Dedifferentiated amniotic fluid mesenchymal stem cell (primary cell): Measurements from ENCODE around the gene ZDHHC11.
"Not testable (repeated sequence)": the region's sequence is repeated elsewhere in the genome, so short reads cannot be mapped to it uniquely, and the experiment has no call there.

ENCODE experiments used
- DNase-seq: peaks from one replicate; pipeline ENCODE4 v3.0.0-alpha.2; 2016; ENCODE audit errors: extremely low spot score

The ZDHHC11 gene

DNA sequence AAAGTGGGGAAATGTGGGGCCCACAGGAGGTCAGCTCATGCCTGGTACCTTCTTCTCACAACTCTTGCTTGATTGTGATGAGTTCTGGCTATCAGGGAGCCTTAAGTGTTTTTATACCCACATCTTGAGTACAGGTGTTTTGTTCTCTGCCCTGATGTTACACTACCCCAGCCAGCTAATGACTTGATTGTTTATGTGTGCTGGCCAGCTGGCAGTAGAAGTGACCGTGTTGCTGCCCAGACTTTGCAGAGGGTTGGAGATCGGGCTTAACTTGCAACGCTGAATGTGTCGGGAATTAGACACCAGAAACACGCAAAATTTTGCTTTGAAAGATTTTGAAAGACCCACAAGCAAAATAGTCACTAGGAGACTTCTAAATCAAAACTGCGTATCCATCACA lies 49.3 kb downstream of the ZDHHC11 start:
- DNase-seq, result no peak

- DNase-seq, result not testable (repeated sequence)
Observed at GRCh38 chr5:801055-801454, 49.7 kb downstream of the ZDHHC11 start.

DNA sequence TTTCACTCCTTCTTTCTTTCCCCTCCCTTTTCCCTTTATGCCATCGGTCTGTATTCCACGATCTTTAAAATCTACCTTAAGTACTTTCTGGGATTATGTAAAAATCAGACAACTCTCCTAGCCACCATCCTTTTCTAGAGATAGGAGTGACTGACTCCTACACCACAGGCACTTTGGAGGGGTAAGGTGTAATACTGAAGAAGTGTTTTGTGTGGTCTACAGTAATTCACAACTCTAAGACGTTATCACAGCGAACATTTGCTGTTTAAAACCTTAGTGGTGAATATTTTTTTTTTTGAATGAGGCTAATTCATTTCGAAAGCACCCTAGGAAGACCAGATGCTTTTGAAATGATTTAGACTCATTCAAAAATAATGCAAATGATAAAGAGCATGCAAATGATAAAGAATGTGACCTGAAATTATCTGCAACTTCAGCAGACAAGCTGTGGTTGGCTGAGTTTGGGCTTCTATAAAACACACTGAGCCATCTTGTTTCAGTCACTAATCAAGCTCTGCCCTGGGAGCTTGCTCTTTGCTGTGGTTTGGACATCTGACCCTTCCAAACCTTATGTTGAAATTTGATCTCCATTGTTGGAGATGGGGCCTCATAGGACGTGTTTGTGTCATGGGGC lies 52.2 kb downstream of the ZDHHC11 start:
- not testable (repeated sequence) for DNase-seq

DNA sequence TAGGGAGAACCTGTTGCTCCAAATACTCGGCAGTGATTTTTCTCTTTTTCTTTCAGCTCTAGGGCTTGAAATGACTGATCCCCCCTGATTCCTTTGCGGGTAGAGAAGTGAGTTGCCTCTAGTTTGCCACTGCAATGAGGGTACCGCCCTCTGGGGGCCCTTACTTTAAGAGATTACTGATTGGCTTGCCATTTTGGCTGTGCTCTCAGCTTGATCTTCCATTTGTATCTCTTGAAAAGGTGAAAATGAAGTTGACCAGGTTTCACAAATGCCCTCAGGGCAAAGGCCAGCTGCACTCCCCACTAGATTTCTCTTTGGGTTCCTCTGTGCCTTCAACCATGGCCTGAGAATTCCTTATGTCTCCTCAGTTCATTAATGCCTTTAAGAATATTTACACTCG lies 52.8 kb downstream of the ZDHHC11 start:
- DNase-seq, result not testable (repeated sequence)

GRCh38 chr5:795873-796272 lies 54.9 kb downstream of the ZDHHC11 start:
- DNase-seq, result not testable (repeated sequence)

- DNase-seq, result not testable (repeated sequence)
Observed at GRCh38 chr5:794948-795347, 55.8 kb downstream of the ZDHHC11 start.

DNA sequence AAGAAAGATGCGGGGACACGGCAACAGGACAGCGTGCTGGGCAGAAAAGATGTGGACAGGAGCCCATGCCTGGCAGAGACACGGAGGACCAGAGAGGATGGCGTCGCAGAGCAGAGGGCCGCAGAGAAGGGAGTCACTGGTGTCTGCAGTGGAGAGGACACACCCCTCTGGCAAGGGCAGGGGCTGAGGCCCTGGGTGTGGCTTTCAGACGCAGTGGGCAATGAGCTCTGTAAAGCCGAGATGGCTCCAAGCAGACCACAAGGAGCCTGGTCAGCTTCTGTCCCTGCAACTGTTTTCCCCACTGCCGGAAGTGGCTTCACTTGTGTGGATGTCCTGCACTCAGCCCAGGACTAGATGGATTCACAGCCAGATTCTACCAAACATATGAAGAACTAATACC lies 62.1 kb downstream of the ZDHHC11 start:
- DNase-seq, result not testable (repeated sequence)

DNA sequence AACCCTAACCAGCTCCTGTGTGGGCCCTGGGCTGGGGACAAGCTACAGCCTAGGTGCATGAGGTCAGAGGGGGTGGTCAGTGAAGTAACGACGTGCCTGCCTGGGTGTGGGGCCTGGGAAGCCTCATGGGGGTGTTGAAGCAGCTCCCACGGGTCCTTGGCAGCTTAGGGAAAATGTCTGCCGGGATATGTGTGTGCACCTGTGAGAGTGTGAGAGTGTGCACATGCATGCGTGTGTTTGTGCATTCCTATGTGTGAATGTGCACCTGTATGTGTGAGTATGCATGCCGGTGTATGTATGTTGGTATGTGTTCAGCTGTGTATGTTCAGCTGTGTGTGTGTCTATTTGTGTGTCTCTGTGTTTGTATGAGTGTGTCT lies 62.9 kb downstream of the ZDHHC11 start:
- not testable (repeated sequence) for DNase-seq

- DNase-seq, result not testable (repeated sequence)
Observed at GRCh38 chr5:787224-787856, 63.4 kb downstream of the ZDHHC11 start.

DNA sequence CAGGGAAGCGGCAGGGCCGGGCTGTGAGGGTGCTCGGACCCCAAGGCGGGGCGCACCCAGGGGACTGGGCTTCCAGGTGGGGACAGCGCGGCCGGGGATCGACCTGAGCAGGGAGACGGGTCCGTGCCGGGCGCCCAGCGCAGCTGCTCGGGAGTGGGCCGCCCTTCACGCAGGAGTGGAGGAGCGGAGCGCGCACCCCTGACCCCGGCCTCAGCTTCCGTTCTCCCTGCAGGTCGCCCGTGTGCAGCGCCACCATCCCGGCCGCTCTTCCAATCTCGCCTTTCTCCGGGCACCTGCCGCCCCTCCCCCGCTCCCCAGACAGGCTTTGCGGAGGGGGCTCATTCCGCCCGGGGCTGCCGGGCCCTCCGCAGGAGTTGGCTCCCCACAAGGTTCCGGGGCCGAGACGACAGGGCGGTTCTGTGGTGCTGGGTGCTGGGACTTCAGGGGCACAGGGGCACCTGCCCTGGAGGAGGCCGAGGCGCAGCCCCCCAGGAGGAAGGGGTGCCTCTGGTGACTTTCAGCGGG lies 65.5 kb downstream of the ZDHHC11 start:
- DNase-seq, result not testable (repeated sequence)

DNA sequence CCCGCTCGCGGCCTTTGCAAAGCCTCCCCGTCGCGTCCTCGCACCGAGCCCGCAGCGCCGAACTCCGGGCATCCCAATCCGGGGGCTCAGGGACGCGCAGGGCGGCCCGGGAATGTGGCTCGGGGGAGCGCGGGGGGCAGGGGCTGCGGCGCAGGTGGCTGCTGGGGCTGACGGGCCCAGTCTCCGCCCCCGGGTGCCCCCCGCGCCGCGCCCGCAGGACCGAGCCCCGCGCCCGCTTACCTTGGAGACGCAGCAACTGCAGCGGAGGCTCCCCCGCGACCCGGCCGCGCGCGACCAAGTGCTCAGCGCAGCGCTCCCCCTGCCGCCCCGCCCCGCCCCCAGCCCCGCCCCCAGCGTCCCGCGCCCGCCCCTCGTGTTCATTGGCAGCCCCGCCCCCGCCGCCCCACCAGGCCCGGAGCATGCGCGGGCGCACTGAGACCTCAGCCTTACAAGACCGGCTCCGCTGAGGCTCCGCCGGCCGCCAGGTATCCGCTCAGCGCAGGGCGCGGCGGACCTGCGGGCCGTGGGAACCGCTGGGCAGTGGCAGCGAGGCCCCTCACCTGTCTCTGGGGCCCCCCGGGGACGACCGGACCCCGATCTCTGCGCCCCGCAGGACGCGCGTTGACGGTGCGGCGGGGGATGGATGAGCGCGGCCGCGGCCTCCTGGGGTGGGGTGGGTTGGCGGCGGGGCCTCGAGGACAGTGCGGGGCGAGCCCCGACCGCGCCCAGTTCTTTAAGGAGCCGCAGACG lies 66.2 kb downstream of the ZDHHC11 start, which contains the start of gene ZDHHC11B:
Gene ZDHHC11B, minus strand, starts transcription at position 302 of the 750 bp plus-strand sequence. CDS start 17,810 bp downstream, outside the sequence.
- not testable (repeated sequence) for DNase-seq

DNA sequence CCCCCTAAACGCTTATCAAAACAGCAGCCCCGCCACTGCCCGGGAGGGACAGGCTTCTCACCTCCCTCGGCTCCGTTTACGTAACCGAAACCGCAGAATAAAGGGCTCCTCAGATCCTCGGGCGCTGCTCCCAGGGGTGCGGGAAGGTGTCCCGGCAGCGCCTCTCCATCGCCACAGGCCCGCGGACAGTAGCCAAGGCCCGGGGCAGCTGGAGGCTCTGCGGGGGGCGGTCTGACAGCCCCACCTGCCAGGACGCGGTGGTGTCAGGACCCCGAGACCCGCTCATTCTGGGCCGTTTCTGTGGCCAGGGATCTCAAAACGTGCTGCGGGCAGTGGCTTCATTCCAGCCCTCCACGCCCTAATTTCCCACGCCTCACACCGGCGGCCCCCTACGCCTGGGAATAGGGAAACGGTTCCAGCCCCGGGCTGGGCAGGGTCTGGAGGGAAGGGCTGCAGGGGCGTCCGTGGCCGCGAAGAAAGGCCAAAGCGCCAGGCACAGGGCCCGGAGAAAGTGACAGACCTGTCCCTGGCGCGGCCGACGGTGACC lies 66.8 kb downstream of the ZDHHC11 start:
- DNase-seq, result not testable (repeated sequence)

- not testable (repeated sequence) for DNase-seq
Observed at GRCh38 chr5:783049-783802, 67.6 kb downstream of the ZDHHC11 start.

GRCh38 chr5:782356-782755 lies 68.4 kb downstream of the ZDHHC11 start:
- not testable (repeated sequence) for DNase-seq

GRCh38 chr5:780571-780970 lies 70.2 kb downstream of the ZDHHC11 start:
- not testable (repeated sequence) for DNase-seq

GRCh38 chr5:778967-779366 lies 71.8 kb downstream of the ZDHHC11 start:
- DNase-seq, result not testable (repeated sequence)

GRCh38 chr5:778421-778820 lies 72.4 kb downstream of the ZDHHC11 start:
- not testable (repeated sequence) for DNase-seq

DNA sequence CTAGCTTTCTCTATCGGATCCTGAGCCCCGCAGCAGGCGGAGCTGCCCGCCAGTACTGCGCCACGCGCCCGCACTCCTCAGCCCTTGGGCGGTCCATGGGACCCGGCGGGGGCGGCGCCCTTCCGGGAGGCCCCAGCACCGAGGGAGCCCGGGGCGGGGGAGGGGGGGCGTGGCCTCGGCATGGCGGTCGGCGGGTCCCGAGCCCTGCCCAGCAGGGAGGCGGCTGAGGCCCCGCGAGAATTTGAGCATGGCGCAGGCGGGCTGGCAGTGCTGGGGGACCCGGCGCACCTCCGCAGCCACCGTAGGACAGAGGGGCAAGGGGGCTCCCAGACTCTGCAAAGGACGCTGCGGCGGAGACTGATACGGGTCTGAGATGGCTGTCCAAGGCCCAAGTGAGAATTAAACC lies 73.0 kb downstream of the ZDHHC11 start:
- DNase-seq, result no peak

DNA sequence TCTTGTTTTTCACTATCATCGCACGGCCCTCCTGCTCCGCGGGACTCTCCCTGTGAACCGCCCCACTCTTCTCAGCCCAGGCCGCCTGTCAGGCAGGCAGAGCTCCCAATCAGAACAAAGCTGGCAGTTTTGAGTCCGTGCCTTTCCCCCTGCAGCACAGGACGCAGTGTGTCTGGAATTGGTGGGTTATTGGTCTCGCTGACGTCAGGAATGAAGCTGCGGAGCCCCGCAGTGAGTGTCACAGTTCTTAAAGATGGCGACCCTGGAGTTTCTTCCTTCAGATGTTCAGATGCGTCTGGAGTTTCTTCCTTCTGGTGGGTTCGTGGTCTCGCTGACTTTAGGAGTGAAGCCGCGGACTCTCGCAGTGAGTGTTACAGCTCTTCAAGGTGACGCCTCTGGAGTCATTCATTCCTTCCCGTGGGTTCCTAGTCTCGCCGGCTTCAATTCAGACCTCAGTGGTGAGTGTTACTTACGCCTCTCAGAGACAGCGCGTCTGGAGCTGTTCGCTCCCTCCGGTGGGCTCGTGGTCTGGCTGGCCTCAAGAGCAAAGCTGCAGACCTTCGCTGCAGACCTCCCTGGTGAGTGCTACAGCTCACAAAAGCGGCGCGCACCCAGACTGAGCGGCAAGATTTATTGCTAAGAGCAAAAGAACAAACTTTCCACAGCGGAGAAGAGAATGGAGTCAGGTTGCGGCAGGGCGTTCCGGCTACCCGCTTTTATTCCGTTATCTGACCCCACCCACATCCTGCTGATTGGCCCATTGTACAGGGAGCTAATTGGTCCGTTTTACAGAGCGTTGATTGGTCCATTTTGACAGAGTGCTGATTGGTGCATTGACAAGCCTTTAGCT lies 73.7 kb downstream of the ZDHHC11 start:
- no peak for DNase-seq
